H1 (cell line): ENCODE measurements around the gene METTL22. TPM values are rescaled to one million over a fixed set of nuclear protein-coding genes. Genes with fewer than 3 reads are reported as not detected.

Experiments used
- CTCF ChIA-PET: fragments of 300-600 bp; sonication (Branson Sonifier 250); formaldehyde crosslinking; loops from one replicate; lab custom pipeline; 2021; ENCODE audit not compliant: partially characterized antibody; lab: Charles Lee
- POLR2A ChIA-PET: fragments of 300-600 bp; sonication (Branson Sonifier 250); formaldehyde crosslinking; loops from one replicate; lab custom pipeline; 2021; ENCODE audit warnings: inconsistent platforms; ENCODE audit not compliant: partially characterized antibody; lab: Charles Lee
- DNase-seq, 2 experiments: peaks; one replicate each; pipeline versions ENCODE4 v3.0.0 to v3.0.0-alpha.2; 2010 to 2022; ENCODE audit warnings: low spot score in 2 of 2, low read depth in 1 of 2, mixed read lengths in 1 of 2
- FAIRE-seq: peaks from 2 replicates; lab custom pipeline; 2011; peaks lifted over from hg19 to GRCh38; lab: Jason Lieb, UNC
- H2AFZ ChIP-seq: 2 replicates; pipeline ENCODE4 v1.8.1; 2012; ENCODE audit warnings: low read length, inconsistent platforms
- H2AK5ac ChIP-seq: 2 replicates; pipeline ENCODE4 v1.6.1; 2013; ENCODE audit warnings: low read depth, low read length
- H2BK120ac ChIP-seq: replicated peaks from 2 replicates; pipeline ENCODE3; 2013; ENCODE audit warnings: low read depth, low read length, inconsistent platforms
- H2BK12ac ChIP-seq: 2 replicates; pipeline ENCODE4 v1.6.1; 2013; ENCODE audit warnings: low read depth, low read length
- H2BK15ac ChIP-seq: 2 replicates; pipeline ENCODE4 v1.6.1; 2013; ENCODE audit warnings: low read length
- H2BK20ac ChIP-seq: 2 replicates; pipeline ENCODE4 v1.6.1; 2013; ENCODE audit warnings: low read length
- H2BK5ac ChIP-seq: 2 replicates; pipeline ENCODE4 v1.6.1; 2013; ENCODE audit warnings: low read depth, low read length
- H3K14ac ChIP-seq: 2 replicates; pipeline ENCODE4 v1.6.1; 2013; ENCODE audit warnings: inconsistent platforms; ENCODE audit not compliant: insufficient read length
- H3K18ac ChIP-seq: 2 replicates; pipeline ENCODE4 v1.6.1; 2013; ENCODE audit warnings: low read length; ENCODE audit errors: extremely low read depth
- H3K23ac ChIP-seq: 2 replicates; pipeline ENCODE4 v1.6.1; 2013; ENCODE audit warnings: inconsistent platforms; ENCODE audit not compliant: insufficient read length
- H3K23me2 ChIP-seq: 2 replicates; pipeline ENCODE4 v1.6.1; 2013; ENCODE audit warnings: low read depth, low read length
- H3K27ac ChIP-seq: 2 replicates; pipeline ENCODE4 v1.6.1; 2011; ENCODE audit warnings: low read depth, low read length, inconsistent platforms
- H3K27me3 ChIP-seq, 4 experiments: replicated peaks in 1 of 4; 1 replicate in 1 of 4; 2 replicates in 3 of 4; pipeline versions ENCODE4 v1.6.1 to v1.8.1; 2011 to 2013; ENCODE audit warnings: low read length in 3 of 4, mild to moderate bottlenecking in 3 of 4, inconsistent platforms in 2 of 4, mixed read lengths in 2 of 4, moderate library complexity in 1 of 4; ENCODE audit not compliant: control insufficient read depth in 3 of 4, insufficient read depth in 3 of 4; ENCODE audit errors: extremely low read depth in 1 of 4
- H3K36me3 ChIP-seq, 4 experiments: 2 replicates each; pipeline versions ENCODE4 v1.6.1 to v1.8.1; 2011 to 2013; ENCODE audit warnings: mild to moderate bottlenecking in 4 of 4, low read length in 3 of 4, moderate library complexity in 2 of 4, control low read depth in 1 of 4, inconsistent platforms in 1 of 4; ENCODE audit not compliant: insufficient read depth in 4 of 4, control insufficient read depth in 2 of 4
- H3K4ac ChIP-seq: replicated peaks from 2 replicates; pipeline ENCODE3; 2013; ENCODE audit warnings: low read length, low read depth, mixed read lengths, inconsistent platforms; ENCODE audit not compliant: insufficient read length
- H3K4me1 ChIP-seq, 4 experiments: replicated peaks in 1 of 4; 1 replicate in 1 of 4; 2 replicates in 3 of 4; pipeline versions ENCODE4 v1.6.1 to v1.8.1; 2011 to 2013; ENCODE audit warnings: low read length in 3 of 4, inconsistent platforms in 2 of 4, mixed read lengths in 1 of 4; ENCODE audit not compliant: insufficient read depth in 4 of 4, control insufficient read depth in 3 of 4
- H3K4me2 ChIP-seq, 2 experiments: 2 replicates each; pipeline versions ENCODE4 v1.6.1 to v1.8.1; 2011 to 2013; ENCODE audit warnings: low read depth in 2 of 2, low read length in 2 of 2, control low read depth in 1 of 2, inconsistent platforms in 1 of 2, mild to moderate bottlenecking in 1 of 2; ENCODE audit not compliant: insufficient read depth in 1 of 2
- H3K4me3 ChIP-seq, 4 experiments: fragments of 200-600, 300-600 bp in 1 of 4; sonication (generic), shearing (Covaris generic), sonication (Bioruptor Twin) in 1 of 4; 2 replicates each; pipeline versions ENCODE4 v1.5.1 to v1.8.1; 2011 to 2016; ENCODE audit warnings: low read length in 4 of 4, low read depth in 3 of 4, control low read depth in 2 of 4, inconsistent platforms in 2 of 4, mild to moderate bottlenecking in 2 of 4, mixed read lengths in 1 of 4, moderate library complexity in 1 of 4; ENCODE audit not compliant: insufficient read depth in 2 of 4; ENCODE audit errors: extremely low read depth in 1 of 4
- H3K56ac ChIP-seq: replicated peaks from 2 replicates; pipeline ENCODE3; 2013; ENCODE audit warnings: low read depth, mild to moderate bottlenecking, mixed read lengths, low read length, inconsistent platforms; ENCODE audit not compliant: insufficient read length
- H3K79me1 ChIP-seq: 2 replicates; pipeline ENCODE4 v1.6.1; 2013; ENCODE audit warnings: low read depth, low read length, control low read depth
- H3K79me2 ChIP-seq, 2 experiments: 2 replicates each; pipeline versions ENCODE4 v1.6.1 to v1.8.1; 2012 to 2013; ENCODE audit warnings: low read length in 2 of 2, mild to moderate bottlenecking in 2 of 2, inconsistent platforms in 1 of 2; ENCODE audit not compliant: insufficient read depth in 2 of 2, control insufficient read depth in 1 of 2
- H3K9ac ChIP-seq, 4 experiments: replicated peaks in 1 of 4; 1 replicate in 1 of 4; 2 replicates in 3 of 4; pipeline versions ENCODE4 v1.6.1 to v1.8.1; 2011 to 2013; ENCODE audit warnings: low read depth in 3 of 4, low read length in 3 of 4, control low read depth in 2 of 4, mild to moderate bottlenecking in 2 of 4, moderate library complexity in 2 of 4, inconsistent platforms in 1 of 4; ENCODE audit errors: extremely low read depth in 1 of 4
- H3K9me3 ChIP-seq, 2 experiments: 2 replicates each; pipeline versions ENCODE4 v1.6.1 to v1.8.1; 2012 to 2013; ENCODE audit warnings: mild to moderate bottlenecking in 2 of 2, moderate library complexity in 2 of 2, control low read depth in 1 of 2, inconsistent platforms in 1 of 2, low read depth in 1 of 2, low read length in 1 of 2, mixed read lengths in 1 of 2; ENCODE audit not compliant: insufficient read depth in 2 of 2
- H4K20me1 ChIP-seq, 2 experiments: replicated peaks in 1 of 2; 2 replicates each; pipeline versions ENCODE3 to v1.8.1; 2011 to 2013; ENCODE audit warnings: inconsistent platforms in 2 of 2, low read length in 2 of 2, mild to moderate bottlenecking in 1 of 2; ENCODE audit not compliant: insufficient read depth in 2 of 2, control insufficient read depth in 1 of 2
- H4K5ac ChIP-seq: 2 replicates; pipeline ENCODE4 v1.6.1; 2013; ENCODE audit warnings: low read length, low read depth, mixed read lengths, inconsistent platforms; ENCODE audit not compliant: insufficient read length
- H4K8ac ChIP-seq: 2 replicates; pipeline ENCODE4 v1.8.0; 2013; ENCODE audit warnings: mild to moderate bottlenecking, moderate library complexity, low read length, inconsistent platforms; ENCODE audit not compliant: insufficient read depth; ENCODE audit errors: extremely low read depth
- H4K91ac ChIP-seq: replicated peaks from 2 replicates; pipeline ENCODE3; 2013; ENCODE audit warnings: low read length, mixed read lengths, inconsistent platforms; ENCODE audit not compliant: insufficient read length
- BRCA1 ChIP-seq: IDR thresholded peaks from 2 replicates; pipeline ENCODE4 v1.6.1; 2012; ENCODE audit warnings: low read depth, low read length, improper control_type of control experiment
- MAX ChIP-seq: IDR thresholded peaks from 2 replicates; pipeline ENCODE4 v1.6.1; 2012; ENCODE audit warnings: inconsistent platforms
- PHF8 ChIP-seq: fragments of 200-600 bp; sonication (generic); conservative IDR thresholded peaks from 2 replicates; pipeline ENCODE4 v1.7.1; 2012; ENCODE audit warnings: low read depth, mild to moderate bottlenecking, inconsistent platforms, low read length, moderate library complexity
- TEAD4 ChIP-seq: IDR thresholded peaks from 2 replicates; pipeline ENCODE4 v1.6.1; 2012; ENCODE audit warnings: low read depth, low read length, inconsistent platforms, mixed read lengths
- WGBS, 2 experiments: shearing (Covaris generic) in 1 of 2; methylation state at CpG; one replicate each; pipeline versions ENCODE4 v1.1.6 to v1.1.7; 2013 to 2015; ENCODE audit warnings: low lambda C conversion rate in 2 of 2, mixed read lengths in 2 of 2, inconsistent platforms in 1 of 2, low coverage in 1 of 2, missing lambda C conversion rate in 1 of 2; ENCODE audit not compliant: insufficient replicate concordance in 2 of 2, insufficient coverage in 1 of 2, insufficient read length in 1 of 2; ENCODE audit errors: extremely low coverage in 1 of 2, missing lambda C conversion rate in 1 of 2; 5-methylcytosine and 5-hydroxymethylcytosine counted together
- polyA plus RNA-seq, 7 experiments: library from polyadenylated mRNA; depleted of rRNA in 3 of 7; stranded (reverse) in 5 of 7; unstranded in 2 of 7; fragments of >200 nt in 5 of 7; fragments of 200-250 nt in 2 of 7; gene quantifications; 1 replicate in 5 of 7; 2 replicates in 1 of 7; 4 replicates in 1 of 7; pipeline versions ENCODE4 v1.2.1 to v1.2.3, GENCODE V29; 2011 to 2013; ENCODE audit warnings: missing spikeins in 2 of 7, mixed read lengths in 2 of 7
- total RNA-seq: library from RNA; stranded (reverse); fragmentation: NEBNext Ultra II Directional; extraction: Animal tissue kit (Norgen Biotek cat#: 25700); gene quantifications from 2 replicates; pipeline ENCODE4 v1.2.1, GENCODE V29; 2021

Gene METTL22
- total and polyA plus RNA-seq, 2 of the 8 experiments (the other 6 are each of a cell fraction or from before 2014, with no cell fraction given): 56.7 to 85.2 TPM

DNA sequence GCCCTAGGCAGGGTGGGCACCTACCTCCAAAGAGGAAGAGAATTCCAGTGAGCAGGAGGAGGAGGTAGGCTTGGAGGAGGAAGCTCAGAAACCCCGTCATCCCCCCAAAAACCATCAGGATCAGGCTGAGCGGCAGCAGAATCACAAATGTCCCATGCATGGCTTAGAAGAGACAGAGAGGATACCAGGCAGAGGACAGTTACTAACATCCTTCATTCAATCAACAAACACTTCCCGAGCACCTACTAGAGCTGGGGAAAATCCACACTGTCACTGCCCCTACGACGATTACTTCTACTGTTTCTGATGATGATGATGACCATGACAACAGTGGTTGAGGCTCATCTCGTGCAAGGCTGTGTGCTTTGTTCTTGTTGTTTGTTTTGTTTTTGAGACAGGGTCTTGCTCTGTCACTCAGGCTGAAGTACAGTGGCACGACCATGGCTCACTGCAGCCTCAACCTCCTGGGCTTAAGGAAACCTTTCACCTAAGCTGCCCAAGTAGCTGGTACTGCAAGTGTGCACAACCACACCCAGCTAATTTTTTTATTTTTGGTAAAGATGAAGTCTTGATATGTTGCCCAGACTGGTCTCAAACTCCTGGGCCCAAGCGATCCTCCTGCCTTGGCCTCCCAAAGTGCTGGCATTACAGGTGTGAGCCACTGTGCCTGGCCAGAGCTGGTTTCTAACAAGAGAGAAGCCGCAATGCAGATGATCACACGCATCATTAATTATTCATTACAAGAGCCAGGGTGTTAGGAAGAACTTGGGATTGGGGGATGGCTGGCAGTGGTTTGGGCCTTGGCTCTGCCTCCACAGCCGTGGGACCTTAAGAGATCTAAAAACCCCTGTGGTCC, 49.2 kb upstream of the METTL22 start:
- H4K5ac ChIP-seq: no peak overlapping the region
- no peak overlapping the region for H3K4me3 ChIP-seq
- no peak overlapping the region for H4K91ac ChIP-seq
- peak overlapping the region; percentile 96 for H2BK12ac ChIP-seq
- H3K23ac ChIP-seq: no peak overlapping the region
- no peak overlapping the region for H4K8ac ChIP-seq
- H3K79me2 ChIP-seq: no peaks in the 10 kb centered on the region
- no peak overlapping the region for H3K9ac ChIP-seq
- no peaks in the 10 kb centered on the region for H3K36me3 ChIP-seq
- no peak overlapping the region for H3K4ac ChIP-seq
- 0 out of 4 replicates have a peak overlapping the region, but pooled peaks of 1 of the 2 experiments have one; percentile 3 for H3K4me2 ChIP-seq
- H2BK15ac ChIP-seq: peak overlapping the region; percentile 97
- ChIA-PET CTCF (interaction anchor here (0.7 to 12.6 kb wide), 13 partner anchors 12 to 313 kb away, joined by 3 to 416 read pairs (median 7); partner anchors contain the start of genes METTL22 and TMEM114), POLR2A (interaction anchor here (0.8 to 4.0 kb wide), 7 partner anchors 12 to 77 kb away, joined by 3 to 13 read pairs (median 10); partner anchors contain the start of gene TMEM114)
- H3K14ac ChIP-seq: no peak overlapping the region
- no peak overlapping the region for H3K56ac ChIP-seq
- peak overlapping the region; percentile 97 for H2AK5ac ChIP-seq
- DNase-seq (no peak), FAIRE-seq (no peak)
- no peaks in the 10 kb centered on the region for H3K9me3 ChIP-seq
- H2BK120ac ChIP-seq: peak overlapping the region; percentile 7
- H2BK20ac ChIP-seq: peak overlapping the region; percentile 97
- H2AFZ ChIP-seq: no peak overlapping the region
- H3K27me3 ChIP-seq: no peaks in the 10 kb centered on the region; a peak in 2 of 7 replicates
- WGBS, 2 experiments: 84% methylated on average over 10 of the region's 11 CpGs; no CpG with 5 or more reads in 1 of the 2 experiments
- 0 out of 2 replicates have a peak overlapping the region, but pooled peaks have one; percentile 63 for H3K27ac ChIP-seq
- H3K23me2 ChIP-seq: peaks cover 5% of the 10 kb centered on the region
- H2BK5ac ChIP-seq: peak overlapping the region; percentile 78
- H3K18ac ChIP-seq: peak overlapping the region; percentile 48
- H3K4me1 ChIP-seq: peaks cover 2 to 30% (median 6%) of the 10 kb centered on the region in 4 experiments; a peak in 6 of 7 replicates
- TF ChIP-seq TEAD4 (no peak), MAX (no peak), PHF8 (no peak), BRCA1 (no peak)
- H4K20me1 ChIP-seq: peaks cover 0 to 2% of the 10 kb centered on the region in 2 experiments
- no peaks in the 10 kb centered on the region for H3K79me1 ChIP-seq
